Effector memory CD4-positive, alpha-beta T cell (primary cell): ENCODE results near the gene MVB12A.

Experiments
- DNase-seq, 3 donors: peaks; one replicate each; pipeline ENCODE4 v3.0.0-alpha.2; 2020
- H3K27ac ChIP-seq: 2 replicates; pipeline ENCODE4 v1.7.0; 2013; ENCODE audit warnings: mild to moderate bottlenecking, low read length, moderate library complexity; ENCODE audit not compliant: insufficient read depth, poor library complexity, severe bottlenecking
- H3K27me3 ChIP-seq: replicated peaks from 2 replicates; pipeline ENCODE4 v1.7.0; 2013; ENCODE audit warnings: mild to moderate bottlenecking, low read length; ENCODE audit not compliant: insufficient read depth, control insufficient read depth, poor library complexity, severe bottlenecking
- H3K36me3 ChIP-seq: 2 replicates; pipeline ENCODE4 v1.7.0; 2013; ENCODE audit warnings: mild to moderate bottlenecking, low read length, moderate library complexity; ENCODE audit not compliant: control insufficient read depth, insufficient read depth
- H3K4me1 ChIP-seq: 2 replicates; pipeline ENCODE4 v1.7.0; 2013; ENCODE audit warnings: low read length, mild to moderate bottlenecking; ENCODE audit not compliant: control insufficient read depth, insufficient read depth, poor library complexity, severe bottlenecking
- H3K4me3 ChIP-seq: 2 replicates; pipeline ENCODE4 v1.7.0; 2013; ENCODE audit warnings: low read length, low read depth, mild to moderate bottlenecking; ENCODE audit not compliant: insufficient read depth, poor library complexity, severe bottlenecking
- H3K9me3 ChIP-seq: 2 replicates; pipeline ENCODE4 v1.7.0; 2013; ENCODE audit warnings: mild to moderate bottlenecking, low read length, moderate library complexity; ENCODE audit not compliant: control insufficient read depth

The MVB12A gene

DNA sequence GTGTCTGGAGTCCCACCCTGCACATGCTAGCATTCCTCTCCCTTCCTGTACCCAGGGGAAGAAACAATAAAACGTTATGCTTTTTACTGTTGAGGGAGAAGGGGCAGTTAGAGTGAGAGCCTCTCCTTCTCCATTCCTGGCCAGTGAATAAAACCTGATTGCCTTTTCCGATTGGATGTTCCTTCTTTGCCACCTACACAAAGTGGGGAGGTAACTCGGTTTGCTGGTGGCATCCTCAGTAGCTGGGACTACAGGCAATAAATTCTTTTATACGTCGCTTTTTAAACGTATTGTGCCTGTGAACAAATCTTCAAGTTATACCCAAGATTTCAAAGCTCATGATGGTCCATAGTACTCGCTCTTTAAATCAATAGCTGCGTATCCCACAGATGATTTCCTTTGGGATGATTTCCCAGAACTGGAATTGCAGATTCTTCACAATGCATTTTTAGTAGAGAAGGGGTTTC lies 660 bp upstream of the MVB12A start:
- Histone ChIP-seq H3K9me3 (no peaks in the 10 kb centered on the region), H3K27me3 (no peaks in the 10 kb centered on the region), H3K4me3 (peak overlapping the region; percentile 77), H3K27ac (peak overlapping the region; percentile 64), H3K36me3 (peaks cover 8% of the 10 kb centered on the region), H3K4me1 (peaks cover 12% of the 10 kb centered on the region)
- no peak for DNase-seq

DNA sequence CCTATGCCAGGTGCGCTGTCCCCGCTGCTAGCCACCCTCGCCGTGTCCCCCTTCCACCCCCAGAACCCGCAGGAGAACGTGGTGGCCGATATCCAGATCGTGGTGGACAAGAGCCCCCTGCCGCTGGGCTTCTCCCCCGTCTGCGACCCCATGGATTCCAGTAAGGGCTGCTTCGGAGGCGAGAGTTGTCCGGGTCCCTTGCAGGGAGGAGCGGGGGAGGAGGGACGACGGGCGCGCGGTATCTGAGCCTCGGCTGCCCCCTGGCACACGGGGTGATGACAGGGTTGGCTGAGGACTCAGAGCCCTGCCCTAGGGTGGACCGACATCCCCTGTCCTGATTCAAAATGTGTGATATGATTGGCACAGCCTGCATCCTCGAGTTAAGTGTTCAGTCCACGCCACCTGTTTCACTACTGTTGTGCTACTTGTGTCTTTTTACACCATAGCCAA lies 653 bp downstream of the MVB12A start:
- no peak for DNase-seq
- no peaks in the 10 kb centered on the region for H3K27me3 ChIP-seq
- H3K4me3 ChIP-seq = peak overlapping the region; percentile 77
- peaks cover 12% of the 10 kb centered on the region for H3K4me1 ChIP-seq
- H3K27ac ChIP-seq = no peak overlapping the region
- no peaks in the 10 kb centered on the region for H3K9me3 ChIP-seq
- H3K36me3 ChIP-seq = peaks cover 5% of the 10 kb centered on the region

DNA sequence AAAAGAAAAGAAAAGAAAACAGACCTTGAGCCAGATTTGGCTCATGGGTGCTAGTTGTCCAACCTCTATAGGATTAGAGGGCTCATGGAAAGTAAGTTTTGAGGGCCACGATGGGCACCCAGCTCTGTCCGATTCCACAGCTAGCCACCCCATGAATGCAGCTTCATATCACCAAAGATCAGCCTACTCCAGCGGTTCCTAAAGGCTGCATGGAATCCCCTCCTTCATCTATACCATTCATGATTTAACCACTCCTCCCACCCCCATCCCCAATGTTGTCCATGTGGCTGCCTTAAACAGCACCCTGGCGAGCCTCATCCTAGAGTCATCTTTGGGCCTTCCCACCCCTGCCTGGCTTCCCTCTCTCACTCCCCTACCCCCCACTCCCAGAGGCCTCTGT lies 2.1 kb downstream of the MVB12A start:
- Histone ChIP-seq H3K27me3 (no peaks in the 10 kb centered on the region), H3K4me3 (no peak overlapping the region), H3K4me1 (peaks cover 12% of the 10 kb centered on the region), H3K9me3 (no peaks in the 10 kb centered on the region), H3K36me3 (peaks cover 5% of the 10 kb centered on the region), H3K27ac (no peak overlapping the region)
- no peak for DNase-seq

- H3K4me3 ChIP-seq = no peak overlapping the region
- DNase-seq = no peak
- no peaks in the 10 kb centered on the region for H3K9me3 ChIP-seq
- H3K4me1 ChIP-seq = peaks cover 12% of the 10 kb centered on the region
- H3K27ac ChIP-seq = no peak overlapping the region
- no peaks in the 10 kb centered on the region for H3K27me3 ChIP-seq
- H3K36me3 ChIP-seq = peaks cover 5% of the 10 kb centered on the region
Observed at GRCh38 chr19:17423429-17424208, 3.8 kb downstream of the MVB12A start.

DNA sequence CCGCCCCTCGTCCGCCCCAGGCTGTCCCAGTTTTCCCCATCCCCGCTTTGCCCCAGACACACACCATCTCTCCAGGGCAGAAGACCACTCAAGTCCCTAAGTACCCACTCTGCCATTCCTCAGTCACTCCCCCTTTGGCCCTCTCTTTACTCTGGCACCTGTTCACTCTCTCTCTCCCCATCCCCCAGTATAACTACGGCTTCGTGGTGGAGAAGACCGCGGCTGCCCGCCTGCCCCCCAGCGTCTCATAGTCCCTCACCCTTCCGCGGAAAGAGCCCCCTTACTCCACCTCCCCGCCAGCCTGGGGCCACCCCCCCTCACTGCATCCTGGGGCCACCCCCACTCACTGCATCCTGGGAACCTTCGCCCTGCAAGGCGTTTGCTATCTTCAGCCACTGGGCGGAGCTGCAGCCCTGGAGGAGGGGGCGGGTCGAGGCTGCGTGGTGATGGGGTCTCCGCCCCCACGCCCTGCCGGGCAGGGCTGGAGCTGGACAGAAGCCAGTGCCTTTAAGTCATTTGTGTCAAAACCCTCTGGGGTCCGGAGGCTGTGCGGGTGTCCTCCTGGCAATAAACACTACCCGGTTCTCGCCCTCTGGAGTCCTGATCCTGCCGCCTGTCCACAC lies 5.0 kb downstream of the MVB12A start:
- no peak for DNase-seq
- Histone ChIP-seq H3K4me1 (peaks cover 6% of the 10 kb centered on the region), H3K4me3 (no peak overlapping the region), H3K27me3 (no peaks in the 10 kb centered on the region), H3K9me3 (no peaks in the 10 kb centered on the region), H3K36me3 (peaks cover 5% of the 10 kb centered on the region), H3K27ac (no peak overlapping the region)

DNA sequence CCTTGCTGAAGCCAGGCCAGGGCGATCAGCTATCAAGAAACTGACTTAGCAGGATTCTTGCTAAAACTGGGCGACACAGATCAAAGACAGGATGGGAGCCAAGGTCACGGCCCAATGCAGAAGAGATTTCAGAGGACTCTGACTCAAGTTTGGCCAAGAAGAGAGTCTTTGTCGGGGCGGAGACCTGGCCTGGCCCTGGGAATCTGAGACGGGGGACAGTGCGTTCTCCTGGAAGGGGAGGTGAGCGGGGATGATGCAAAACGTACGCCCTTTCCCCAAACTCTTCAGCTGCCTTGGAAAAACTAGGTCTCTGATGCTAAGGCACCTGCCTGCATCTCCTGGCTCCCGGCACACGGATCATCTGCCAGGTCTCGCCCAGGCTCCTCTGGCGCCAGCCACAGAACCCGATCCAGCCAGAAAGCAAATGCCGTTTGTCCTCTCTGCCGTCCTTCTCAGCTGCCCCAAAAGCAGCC lies 9.8 kb downstream of the MVB12A start:
- DNase-seq = no peak
- Histone ChIP-seq H3K9me3 (no peaks in the 10 kb centered on the region), H3K4me1 (no peaks in the 10 kb centered on the region), H3K27ac (no peak overlapping the region), H3K4me3 (no peak overlapping the region), H3K36me3 (no peaks in the 10 kb centered on the region), H3K27me3 (no peaks in the 10 kb centered on the region)

DNA sequence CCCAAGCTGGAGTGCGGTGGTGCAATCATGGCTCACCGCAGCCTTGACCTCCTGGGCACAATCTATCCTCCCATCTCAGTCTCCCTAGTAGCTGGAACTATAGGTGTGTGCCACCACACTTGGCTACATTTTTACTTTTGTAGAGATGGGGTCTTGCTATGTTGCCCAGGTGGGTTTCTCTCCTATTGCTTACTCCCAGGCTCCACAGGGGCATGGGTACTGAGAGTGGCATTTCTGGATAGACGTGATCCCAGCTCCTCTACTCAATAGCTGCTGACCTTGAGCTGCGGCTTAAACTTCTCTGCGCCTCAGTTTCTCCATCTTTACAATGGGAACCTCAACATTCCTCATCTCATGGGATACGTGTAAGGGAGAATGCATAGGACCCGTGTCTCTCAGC lies 11.6 kb downstream of the MVB12A start:
- DNase-seq = no peak
- no peaks in the 10 kb centered on the region for H3K4me1 ChIP-seq
- H3K9me3 ChIP-seq = no peaks in the 10 kb centered on the region
- no peak overlapping the region for H3K27ac ChIP-seq
- no peaks in the 10 kb centered on the region for H3K27me3 ChIP-seq
- no peak overlapping the region for H3K4me3 ChIP-seq
- H3K36me3 ChIP-seq = no peaks in the 10 kb centered on the region

DNA sequence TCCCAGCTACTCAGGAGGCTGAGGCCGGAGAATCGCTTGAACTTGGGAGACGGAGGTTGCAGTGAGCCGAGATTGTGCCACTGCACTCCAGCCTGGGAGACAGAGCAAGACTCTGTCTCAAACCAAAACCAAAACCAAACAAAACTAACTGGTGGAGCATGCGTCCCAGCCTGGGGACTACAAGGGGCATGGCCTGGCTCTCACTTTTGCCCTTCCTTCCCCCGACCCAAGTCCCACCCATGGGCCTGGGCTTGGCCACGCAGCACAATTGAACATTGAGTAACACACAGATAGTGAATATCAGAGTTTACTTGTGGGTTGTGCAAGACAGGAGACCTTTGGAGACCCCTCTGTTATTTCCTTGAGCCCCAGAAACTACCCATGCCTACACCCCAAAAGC lies 15.4 kb downstream of the MVB12A start:
- Histone ChIP-seq H3K9me3 (no peaks in the 10 kb centered on the region), H3K4me3 (no peak overlapping the region), H3K27me3 (no peaks in the 10 kb centered on the region), H3K36me3 (no peaks in the 10 kb centered on the region), H3K27ac (no peak overlapping the region), H3K4me1 (no peaks in the 10 kb centered on the region)
- no peak for DNase-seq

DNA sequence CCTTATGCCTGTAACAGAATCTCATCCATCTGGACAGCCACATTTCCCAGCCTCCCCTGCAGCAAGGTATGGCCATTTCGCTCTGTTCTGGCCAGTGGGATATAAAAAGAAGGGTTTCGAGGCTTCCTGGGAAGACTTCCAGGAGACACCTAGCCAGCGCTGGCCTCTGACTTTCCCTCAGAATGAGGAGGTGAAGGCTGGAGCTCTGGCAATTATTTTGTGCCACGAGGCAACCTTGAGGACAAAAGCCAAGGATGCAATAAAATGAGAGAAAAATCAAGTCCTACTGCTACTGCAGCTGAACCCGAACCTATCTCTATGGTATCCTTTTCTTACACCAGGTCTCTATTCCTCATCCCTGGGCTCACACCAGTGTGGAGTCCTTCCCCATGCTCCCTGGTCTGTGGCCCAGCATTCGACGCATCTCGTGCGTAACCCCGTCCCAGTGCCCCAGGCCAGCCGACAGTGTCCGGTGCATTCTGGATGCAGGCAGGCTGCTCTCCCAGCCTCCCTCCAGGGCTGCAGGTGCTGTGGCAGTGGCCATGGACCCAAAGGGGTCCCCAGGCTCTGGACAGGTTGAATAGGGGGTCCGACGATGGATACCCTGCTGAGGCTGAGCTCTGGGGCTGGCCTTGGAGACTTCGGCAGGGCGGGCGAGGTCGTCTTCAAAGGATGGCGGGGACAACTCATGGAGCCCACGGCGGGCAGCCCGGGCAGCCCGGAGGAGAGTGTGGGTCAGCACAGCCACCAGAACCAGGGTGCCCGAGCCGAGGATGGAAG lies 16.4 kb downstream of the MVB12A start:
- no peaks in the 10 kb centered on the region for H3K4me1 ChIP-seq
- H3K36me3 ChIP-seq = no peaks in the 10 kb centered on the region
- H3K27me3 ChIP-seq = no peaks in the 10 kb centered on the region
- no peak overlapping the region for H3K4me3 ChIP-seq
- no peak for DNase-seq
- H3K27ac ChIP-seq = no peak overlapping the region
- H3K9me3 ChIP-seq = no peaks in the 10 kb centered on the region

GRCh38 chr19:17436874-17437267 lies 17.0 kb downstream of the MVB12A start:
- Histone ChIP-seq H3K9me3 (no peaks in the 10 kb centered on the region), H3K4me1 (no peaks in the 10 kb centered on the region), H3K36me3 (no peaks in the 10 kb centered on the region), H3K27me3 (no peaks in the 10 kb centered on the region), H3K4me3 (no peak overlapping the region), H3K27ac (no peak overlapping the region)
- no peak for DNase-seq
